K562 (cell line): ENCODE data around the gene CDKN2D. TPM values are rescaled to one million over a fixed set of nuclear protein-coding genes. Genes with fewer than 3 reads are reported as not detected.
A peak's percentile ranks its signal among the peaks of the same experiment; 100 is the strongest.

Source experiments
- ARID4B ChIP-seq: sonication (generic); formaldehyde crosslinking; IDR thresholded peaks from 2 replicates; pipeline ENCODE4 v1.8.0; 2022; ENCODE audit warnings: mild to moderate bottlenecking, missing genetic modification reagents
- ATF7 ChIP-seq: fragments of 450-650 bp; IDR thresholded peaks from 2 replicates; pipeline ENCODE4 v1.7.1; 2014; ENCODE audit warnings: mild to moderate bottlenecking, moderate library complexity
- BCL6 ChIP-seq: fragments of 250-450 bp; sonication (Bioruptor Pico); IDR thresholded peaks from 2 replicates; pipeline ENCODE4 v1.4.0; 2020
- BCOR ChIP-seq: fragments of 450-650 bp; IDR thresholded peaks from 2 replicates; pipeline ENCODE4 v1.6.1; 2016
- C11orf30 ChIP-seq: fragments of 450-650 bp; IDR thresholded peaks from 2 replicates; pipeline ENCODE4 v1.6.1; 2016; ENCODE audit warnings: low read depth, mild to moderate bottlenecking
- CBX3 ChIP-seq, 2 experiments: IDR thresholded peaks; 1 replicate in 1 of 2; 2 replicates in 1 of 2; pipeline ENCODE4 v1.6.1; 2012; ENCODE audit warnings: inconsistent platforms in 2 of 2, low read length in 2 of 2, borderline replicate concordance in 1 of 2, control low read depth in 1 of 2
- DMBX1 ChIP-seq: fragments of 250-450 bp; sonication (Bioruptor Pico); IDR thresholded peaks from 2 replicates; pipeline ENCODE4 v1.8.0; 2022; ENCODE audit warnings: inconsistent platforms, mild to moderate bottlenecking, moderate library complexity, borderline replicate concordance
- HNRNPH1 ChIP-seq: fragments of 200-400 bp; formaldehyde crosslinking; optimal IDR thresholded peaks from 2 replicates; pipeline ENCODE3; 2017; ENCODE audit warnings: low read depth, mild to moderate bottlenecking, low read length, moderate library complexity
- KAT8 ChIP-seq: fragments of 450-650 bp; IDR thresholded peaks from 2 replicates; pipeline ENCODE4 v1.6.1; 2016; ENCODE audit warnings: low read depth, mild to moderate bottlenecking
- MED1 ChIP-seq: sonication (generic); formaldehyde crosslinking; IDR thresholded peaks from 2 replicates; pipeline ENCODE4 v1.8.1; 2023; ENCODE audit warnings: missing genetic modification reagents, borderline replicate concordance
- MEF2A ChIP-seq: IDR thresholded peaks from 2 replicates; pipeline ENCODE4 v1.6.1; 2011; ENCODE audit warnings: low read depth, mild to moderate bottlenecking, low read length, moderate library complexity; ENCODE audit not compliant: control insufficient read depth
- MXI1 ChIP-seq: IDR thresholded peaks from 2 replicates; pipeline ENCODE4 v1.6.1; 2011; ENCODE audit warnings: low read depth, mild to moderate bottlenecking, improper control_type of control experiment, low read length
- NR1H2 ChIP-seq: sonication (generic); formaldehyde crosslinking; IDR thresholded peaks from 2 replicates; pipeline ENCODE4 v1.4.0; 2020; ENCODE audit warnings: mild to moderate bottlenecking, missing genetic modification reagents
- RB1 ChIP-seq: fragments of 450-650 bp; IDR thresholded peaks from 2 replicates; pipeline ENCODE4 v1.6.1; 2017; ENCODE audit warnings: low read depth, mild to moderate bottlenecking
- SMARCB1 ChIP-seq: IDR thresholded peaks from 2 replicates; pipeline ENCODE4 v1.6.1; 2011; ENCODE audit warnings: improper control_type of control experiment, low read depth; ENCODE audit not compliant: insufficient read length
- SMARCE1 ChIP-seq: fragments of 450-650 bp; IDR thresholded peaks from 2 replicates; pipeline ENCODE4 v1.7.1; 2016; ENCODE audit warnings: mild to moderate bottlenecking
- SRSF1 ChIP-seq: fragments of 200-400 bp; formaldehyde crosslinking; IDR thresholded peaks from 2 replicates; pipeline ENCODE4 v1.6.1; 2017; ENCODE audit warnings: mild to moderate bottlenecking, low read depth, low read length, moderate library complexity
- TEAD4 ChIP-seq, 2 experiments: sonication (generic) in 1 of 2; formaldehyde crosslinking in 1 of 2; IDR thresholded peaks; 2 replicates each; pipeline versions ENCODE4 v1.6.1 to v1.8.0; 2012 to 2022; ENCODE audit warnings: borderline replicate concordance in 1 of 2, inconsistent platforms in 1 of 2, low read length in 1 of 2, mild to moderate bottlenecking in 1 of 2, missing genetic modification reagents in 1 of 2
- TRIM28 ChIP-seq: fragments of 450-650 bp; IDR thresholded peaks from 2 replicates; pipeline ENCODE4 v1.6.1; 2017
- XRCC5 ChIP-seq: fragments of 200-400 bp; formaldehyde crosslinking; IDR thresholded peaks from 2 replicates; pipeline ENCODE4 v1.6.1; 2017; ENCODE audit warnings: low read depth, mild to moderate bottlenecking, low read length
- ZNF184 ChIP-seq: sonication (generic); formaldehyde crosslinking; IDR thresholded peaks from 2 replicates; pipeline ENCODE4 v1.5.0; 2020; ENCODE audit warnings: missing genetic modification reagents
- ZNF217 ChIP-seq: sonication (generic); formaldehyde crosslinking; IDR thresholded peaks from 2 replicates; pipeline ENCODE4 v1.8.0; 2022; ENCODE audit warnings: mild to moderate bottlenecking, missing genetic modification reagents
- ZNF507 ChIP-seq: conservative IDR thresholded peaks from 2 replicates; pipeline ENCODE4 v1.6.1; 2017; ENCODE audit warnings: missing genetic modification characterization, missing compliant biosample characterization
- ZNF785 ChIP-seq: fragments of 250-450 bp; sonication (Bioruptor Pico); IDR thresholded peaks from 2 replicates; pipeline ENCODE4 v1.4.0; 2020; ENCODE audit warnings: mild to moderate bottlenecking
- polyA plus RNA-seq, 8 experiments: library from polyadenylated mRNA; depleted of rRNA in 4 of 8; stranded (reverse) in 5 of 8; unstranded in 3 of 8; fragments of >200 nt; fragmentation: Nextera tagmentation in 2 of 8; fragmentation: Illumina TruSeq in 1 of 8; extraction: Ambion mirVana in 2 of 8; extraction: Trizol in 1 of 8; gene quantifications; 2 replicates each; pipeline versions ENCODE4 v1.2.1 to v1.2.3, GENCODE V29; 2011 to 2014; ENCODE audit warnings: inconsistent platforms in 1 of 8, missing spikeins in 1 of 8
- total RNA-seq, 7 experiments: library from RNA; depleted of rRNA in 6 of 7; stranded (reverse); fragments of >200 nt in 6 of 7; fragmentation: Illumina TruSeq in 2 of 7; extraction: Trizol in 2 of 7; gene quantifications; 2 replicates each; pipeline versions ENCODE4 v1.2.1 to v1.2.3, GENCODE V29; 2011 to 2021; ENCODE audit warnings: low replicate concordance in 1 of 7
- TF ChIP-seq, protein P1 (sequence below): sonication (generic); formaldehyde crosslinking; IDR thresholded peaks from 2 replicates; pipeline ENCODE4 v1.8.1; 2023; ENCODE audit warnings: mild to moderate bottlenecking, missing genetic modification reagents

CDKN2D gene
- total and polyA plus RNA-seq, 9 of the 15 experiments (the other 6 are each of a cell fraction or from before 2014, with no cell fraction given) = 0.41 to 8.2 (median 3.7) TPM

DNA sequence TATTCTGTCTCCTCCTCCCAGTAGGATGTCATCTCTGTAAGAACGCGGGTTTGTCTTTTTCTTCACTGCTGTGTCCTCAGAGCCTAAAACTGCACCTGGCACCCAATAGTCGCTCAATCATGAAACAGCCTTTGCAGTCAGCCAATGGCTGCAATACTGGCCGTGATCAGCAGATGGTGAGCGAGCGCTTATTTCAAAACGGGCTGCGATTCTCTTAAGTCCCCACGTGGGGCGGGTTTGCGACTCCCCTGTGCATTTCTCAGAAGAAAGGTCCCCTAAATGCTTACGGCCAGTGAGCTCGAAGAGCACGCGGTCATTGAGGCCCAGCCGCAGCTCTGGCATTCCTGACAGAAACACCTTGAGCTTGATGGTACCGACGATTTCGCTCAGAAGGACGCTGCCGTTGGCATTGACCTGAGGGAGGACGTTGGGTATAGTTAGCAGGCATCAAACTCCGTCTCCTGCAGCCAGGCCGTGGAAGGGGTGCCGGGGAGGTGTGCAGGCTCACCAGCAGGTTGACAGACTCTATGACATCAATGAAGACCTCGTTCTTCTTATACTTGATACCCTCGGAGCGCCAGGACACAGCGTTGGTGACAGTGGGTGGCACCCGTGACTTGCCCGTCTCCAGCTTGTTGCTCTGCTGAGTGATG is 12.3 kb upstream of the CDKN2D start (continued):
- TF ChIP-seq ZNF217 (CRISPR knock-in tag) (no peak), ZNF785 (CRISPR knock-in tag) (no peak), MXI1 (0 out of 2 replicates have a peak, but pooled peaks have one; percentile 35), SMARCB1 (no peak), MEF2A (no peak), RB1 (peak; percentile 82), CBX3 (IDR thresholded peaks at IDR 0.05; ENCODE audit: borderline replicate concordance in 1 of 2, low read length in 2 of 2) (no peak), KAT8 (no peak), ARID4B (CRISPR knock-in tag) (peak; percentile 34; the same call in 1 of the 2 replicates), ZNF507 (no peak), NR1H2 (CRISPR knock-in tag) (no peak), C11orf30 (no peak), HNRNPH1 (no peak), SRSF1 (no peak), TRIM28 (no peak), BCL6 (CRISPR knock-in tag) (no peak), ATF7 (0 out of 2 replicates have a peak, but pooled peaks have one; percentile 12), SMARCE1 (no peak), TEAD4 (IDR thresholded peaks at IDR 0.05; ENCODE audit: low read length) (peak; percentile 27; the same call in 1 of the 2 replicates), TEAD4 (CRISPR knock-in tag; IDR thresholded peaks at IDR 0.05; ENCODE audit: borderline replicate concordance) (no peak), DMBX1 (CRISPR knock-in tag) (no peak), MED1 (no peak), XRCC5 (peak; percentile 91), ZNF184 (CRISPR knock-in tag) (no peak), BCOR (peak; percentile 11; the same call in 1 of the 2 replicates)
- TF ChIP-seq, protein P1, sequence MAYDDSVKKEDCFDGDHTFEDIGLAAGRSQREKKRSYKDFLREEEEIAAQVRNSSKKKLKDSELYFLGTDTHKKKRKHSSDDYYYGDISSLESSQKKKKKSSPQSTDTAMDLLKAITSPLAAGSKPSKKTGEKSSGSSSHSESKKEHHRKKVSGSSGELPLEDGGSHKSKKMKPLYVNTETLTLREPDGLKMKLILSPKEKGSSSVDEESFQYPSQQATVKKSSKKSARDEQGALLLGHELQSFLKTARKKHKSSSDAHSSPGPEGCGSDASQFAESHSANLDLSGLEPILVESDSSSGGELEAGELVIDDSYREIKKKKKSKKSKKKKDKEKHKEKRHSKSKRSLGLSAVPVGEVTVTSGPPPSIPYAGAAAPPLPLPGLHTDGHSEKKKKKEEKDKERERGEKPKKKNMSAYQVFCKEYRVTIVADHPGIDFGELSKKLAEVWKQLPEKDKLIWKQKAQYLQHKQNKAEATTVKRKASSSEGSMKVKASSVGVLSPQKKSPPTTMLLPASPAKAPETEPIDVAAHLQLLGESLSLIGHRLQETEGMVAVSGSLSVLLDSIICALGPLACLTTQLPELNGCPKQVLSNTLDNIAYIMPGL (CRISPR knock-in tag) = no peak
